ENCODE data around the gene RNF150.

RNF150 gene

DNA sequence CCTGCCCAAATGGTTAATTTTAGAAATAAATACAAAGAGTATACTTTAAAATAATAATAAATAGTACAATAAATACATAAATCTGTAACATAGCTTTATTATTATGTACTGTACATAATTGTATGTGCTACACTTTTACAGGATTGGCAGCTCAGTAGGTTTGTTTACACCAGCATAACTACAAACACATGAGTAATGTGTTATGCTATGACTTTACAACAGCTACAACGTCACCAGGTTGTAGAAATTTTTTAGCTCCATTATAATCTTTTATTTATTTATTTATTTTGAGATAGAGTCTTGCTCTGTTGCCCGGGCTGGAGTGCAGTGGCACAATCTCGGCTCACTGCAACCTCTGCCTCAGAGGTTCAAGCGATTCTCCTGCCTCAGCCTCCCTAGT lies 31.8 kb downstream of the RNF150 start:
- TF ChIP-seq, protein P1, sequence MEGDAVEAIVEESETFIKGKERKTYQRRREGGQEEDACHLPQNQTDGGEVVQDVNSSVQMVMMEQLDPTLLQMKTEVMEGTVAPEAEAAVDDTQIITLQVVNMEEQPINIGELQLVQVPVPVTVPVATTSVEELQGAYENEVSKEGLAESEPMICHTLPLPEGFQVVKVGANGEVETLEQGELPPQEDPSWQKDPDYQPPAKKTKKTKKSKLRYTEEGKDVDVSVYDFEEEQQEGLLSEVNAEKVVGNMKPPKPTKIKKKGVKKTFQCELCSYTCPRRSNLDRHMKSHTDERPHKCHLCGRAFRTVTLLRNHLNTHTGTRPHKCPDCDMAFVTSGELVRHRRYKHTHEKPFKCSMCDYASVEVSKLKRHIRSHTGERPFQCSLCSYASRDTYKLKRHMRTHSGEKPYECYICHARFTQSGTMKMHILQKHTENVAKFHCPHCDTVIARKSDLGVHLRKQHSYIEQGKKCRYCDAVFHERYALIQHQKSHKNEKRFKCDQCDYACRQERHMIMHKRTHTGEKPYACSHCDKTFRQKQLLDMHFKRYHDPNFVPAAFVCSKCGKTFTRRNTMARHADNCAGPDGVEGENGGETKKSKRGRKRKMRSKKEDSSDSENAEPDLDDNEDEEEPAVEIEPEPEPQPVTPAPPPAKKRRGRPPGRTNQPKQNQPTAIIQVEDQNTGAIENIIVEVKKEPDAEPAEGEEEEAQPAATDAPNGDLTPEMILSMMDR (IDR thresholded peaks at IDR 0.05), result no peak
- no peak for DNase-seq (ENCODE audit: low spot score)

DNA sequence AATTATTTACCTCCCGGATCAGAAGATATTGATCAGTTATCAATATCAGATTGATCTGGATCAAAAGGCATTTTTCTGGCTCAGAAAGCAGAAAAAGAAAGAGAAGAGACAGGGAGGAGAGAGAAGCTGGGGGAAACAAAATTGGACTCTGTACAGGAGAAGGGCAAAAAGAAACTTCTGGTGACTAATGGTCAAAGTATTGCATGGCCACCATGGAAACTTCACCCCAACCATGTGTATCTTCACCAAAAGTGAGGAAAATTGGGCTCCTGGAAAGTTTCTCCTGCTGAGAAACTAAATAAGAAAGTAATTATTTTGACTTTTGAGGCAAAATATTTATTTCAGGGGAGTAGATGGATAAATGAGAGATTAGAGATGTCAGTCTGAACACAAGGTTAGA lies 33.9 kb downstream of the RNF150 start:
- Histone ChIP-seq H3K27ac (no peak overlapping the region), H3K4me3 (no peak overlapping the region)
- DNase-seq (ENCODE audit: low spot score), result no peak
- TF ChIP-seq, protein P1 (IDR thresholded peaks at IDR 0.05), result no peak

More for the DNA sequence above, 31.8 kb downstream of the RNF150 start:
- Histone ChIP-seq H3K27ac (no peak overlapping the region), H3K4me3 (no peak overlapping the region)

DNA sequence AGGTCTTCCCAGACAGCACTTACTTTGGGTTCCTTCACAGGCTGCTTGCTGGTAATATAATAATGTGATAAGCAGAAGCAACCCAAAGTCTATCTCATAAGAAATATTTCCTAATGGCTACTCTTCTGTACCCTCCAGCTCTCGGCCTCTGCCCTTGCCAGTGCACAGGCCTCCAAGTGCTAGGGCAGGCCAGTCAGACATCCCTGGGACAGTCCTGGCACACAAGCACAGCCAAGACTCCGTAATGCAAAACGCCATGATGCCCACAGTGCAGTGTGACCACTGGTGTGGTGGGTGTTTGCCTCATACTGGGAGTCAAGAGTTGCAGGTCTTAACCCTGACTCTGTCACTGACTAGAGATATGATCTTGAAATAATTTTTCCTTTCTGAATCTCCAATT lies 35.1 kb downstream of the RNF150 start:
- Histone ChIP-seq H3K4me3 (no peak overlapping the region), H3K27ac (no peak overlapping the region)
- no peak for DNase-seq (ENCODE audit: low spot score)
- TF ChIP-seq, protein P1 (IDR thresholded peaks at IDR 0.05), result no peak

DNA sequence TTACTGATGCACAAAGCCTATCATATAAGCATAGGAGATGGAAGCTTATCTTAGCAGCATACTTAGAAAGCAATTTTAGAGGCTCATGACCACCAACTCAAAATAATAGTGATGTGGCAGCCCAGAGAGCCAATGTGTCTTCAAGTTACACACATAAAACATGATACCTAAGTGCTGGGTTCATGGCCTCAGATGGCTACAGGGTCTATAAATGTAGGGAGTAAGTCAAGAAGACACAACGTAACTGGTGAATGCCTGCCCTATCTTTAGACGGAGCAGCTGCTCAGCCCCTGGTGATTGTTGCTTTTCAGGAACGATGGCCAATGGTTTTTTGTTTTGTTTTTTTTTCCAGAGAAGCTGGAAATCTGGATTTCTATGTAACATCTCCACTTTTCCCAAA lies 42.8 kb downstream of the RNF150 start:
- TF ChIP-seq, protein P1 (IDR thresholded peaks at IDR 0.05), result no peak
- DNase-seq (ENCODE audit: low spot score), result no peak
- Histone ChIP-seq H3K27ac (no peak overlapping the region), H3K4me3 (no peak overlapping the region)

DNA sequence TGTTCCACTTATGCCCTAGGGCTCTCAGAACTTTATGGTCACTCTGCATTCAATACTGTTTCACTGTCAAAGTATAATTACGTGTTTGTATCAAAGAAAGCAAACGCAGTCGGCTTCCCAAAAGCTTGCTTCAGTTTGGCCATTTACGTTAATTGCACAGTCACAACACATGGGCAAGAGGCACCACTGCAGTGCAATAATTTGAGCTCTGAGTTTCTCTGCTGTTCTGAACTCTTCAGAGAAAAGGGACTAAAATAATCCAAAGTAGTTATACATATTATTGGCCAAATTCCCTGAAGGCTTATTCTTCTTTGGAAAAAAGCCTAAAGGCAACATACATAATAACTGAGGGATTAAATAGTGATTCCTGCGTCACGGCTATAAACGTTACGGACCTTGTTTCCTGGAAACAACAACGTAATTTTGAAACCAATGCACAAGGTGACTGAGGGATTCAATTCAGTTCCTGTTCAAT lies 51.3 kb downstream of the RNF150 start:
- no peak overlapping the region for H3K4me3 ChIP-seq
- DNase-seq (ENCODE audit: low spot score), result no peak
- H3K27ac ChIP-seq, result no peak overlapping the region
- TF ChIP-seq, protein P1 (IDR thresholded peaks at IDR 0.05), result no peak

DNA sequence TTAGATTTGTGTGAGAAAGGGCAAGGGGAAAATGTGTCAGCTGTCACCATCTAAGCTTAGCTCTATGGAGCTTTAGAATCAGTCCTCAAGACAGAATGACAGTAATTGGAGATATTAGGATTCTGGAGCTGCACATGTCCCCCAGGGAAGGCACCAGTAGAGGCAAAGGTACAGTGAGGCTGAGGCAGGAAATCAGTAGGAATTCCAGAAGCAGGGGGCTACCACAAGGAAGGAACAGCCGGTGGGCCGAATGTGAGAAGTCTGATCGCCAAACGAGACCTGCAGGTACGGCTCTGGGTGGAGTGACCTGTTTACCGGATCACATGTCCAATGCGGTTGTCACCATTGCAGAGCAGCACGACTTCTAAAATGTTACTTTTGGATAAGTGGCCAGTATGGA lies 52.6 kb downstream of the RNF150 start:
- DNase-seq (ENCODE audit: low spot score), result no peak
- H3K4me3 ChIP-seq, result no peak overlapping the region
- H3K27ac ChIP-seq, result no peak overlapping the region
- TF ChIP-seq, protein P1 (IDR thresholded peaks at IDR 0.05), result no peak

DNA sequence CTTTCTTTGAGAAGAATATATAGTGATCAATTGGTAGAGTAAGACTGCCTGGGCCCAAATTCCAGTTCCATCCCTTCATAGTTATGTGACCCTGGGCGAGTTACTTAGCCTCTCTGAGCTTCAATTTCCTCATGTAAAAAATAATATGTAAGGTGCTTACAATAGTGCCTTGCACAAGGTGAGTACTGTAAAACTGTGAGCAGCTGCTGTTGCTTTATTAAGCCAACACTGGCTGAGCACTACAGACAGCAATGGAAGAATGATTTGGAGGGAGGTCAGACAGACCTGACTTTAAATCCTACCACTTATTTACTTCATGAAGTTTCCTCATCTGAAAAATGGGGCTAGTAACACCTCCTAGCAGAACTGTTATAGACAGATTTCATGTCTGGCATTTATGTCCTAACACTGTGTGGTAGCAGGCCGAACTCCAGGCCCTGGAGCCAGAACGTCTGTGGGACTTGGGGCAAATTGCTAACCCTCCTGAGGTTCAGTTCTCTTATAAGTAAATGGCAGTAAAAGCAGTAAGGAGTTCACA lies 53.8 kb downstream of the RNF150 start:
- Histone ChIP-seq H3K4me3 (no peak overlapping the region), H3K27ac (no peak overlapping the region)
- TF ChIP-seq, protein P1 (IDR thresholded peaks at IDR 0.05), result no peak
- DNase-seq (ENCODE audit: low spot score), result no peak

All from coronary artery (tissue), 2 donors.